Stimulated activated effector memory CD8-positive, alpha-beta T cell treated with anti-CD3 and anti-CD28 coated beads, Interleukin-12 subunit alpha, Interleukin-12 subunit beta, amount 100 ng/mL, for 72 hours (primary cell): Measurements from ENCODE around the gene TEX44.
"Not testable (repeated sequence)": the region's sequence is repeated elsewhere in the genome, so short reads cannot be mapped to it uniquely, and the experiment has no call there.

ENCODE experiments used
- ATAC-seq: fragments of 150-1000 bp; cut with Tn5 transposase; 2 replicates; pipeline ENCODE4 v1.10.0; 2021
- DNase-seq, 2 donors: peaks; one replicate each; pipeline ENCODE4 v3.0.0; 2021 to 2022; ENCODE audit warnings: low spot score in 2 of 2
- H3K27ac Mint-ChIP-seq: one replicate; pipeline ENCODE4 v1.8.0; 2022; ENCODE audit warnings: mild to moderate bottlenecking, mixed read lengths
- H3K36me3 Mint-ChIP-seq: one replicate; pipeline ENCODE4 v1.8.0; 2022; ENCODE audit warnings: mild to moderate bottlenecking, mixed read lengths
- H3K4me1 Mint-ChIP-seq: one replicate; pipeline ENCODE4 v1.8.0; 2022; ENCODE audit warnings: mixed read lengths
- H3K4me3 Mint-ChIP-seq: one replicate; pipeline ENCODE4 v1.8.0; 2022; ENCODE audit warnings: mild to moderate bottlenecking, mixed read lengths
- H3K9me3 Mint-ChIP-seq: one replicate; pipeline ENCODE4 v1.8.0; 2022; ENCODE audit warnings: mixed read lengths

The TEX44 gene

GRCh38 chr2:231592636-231593145 lies at the start of gene TEX44:
TSS of gene TEX44 (plus strand) at chr2:231592864. CDS start at chr2:231592952, 88 bp downstream.
- no peaks in the 10 kb centered on the region for H3K36me3 Mint-ChIP-seq
- no peaks in the 10 kb centered on the region for H3K9me3 Mint-ChIP-seq
- no peaks in the 10 kb centered on the region for H3K4me1 Mint-ChIP-seq
- ATAC-seq, result no peak
- DNase-seq, result no peak
- no peak within 1 kb of the TSS for H3K27ac Mint-ChIP-seq
- H3K4me3 Mint-ChIP-seq, result no peak within 1 kb of the TSS

DNA sequence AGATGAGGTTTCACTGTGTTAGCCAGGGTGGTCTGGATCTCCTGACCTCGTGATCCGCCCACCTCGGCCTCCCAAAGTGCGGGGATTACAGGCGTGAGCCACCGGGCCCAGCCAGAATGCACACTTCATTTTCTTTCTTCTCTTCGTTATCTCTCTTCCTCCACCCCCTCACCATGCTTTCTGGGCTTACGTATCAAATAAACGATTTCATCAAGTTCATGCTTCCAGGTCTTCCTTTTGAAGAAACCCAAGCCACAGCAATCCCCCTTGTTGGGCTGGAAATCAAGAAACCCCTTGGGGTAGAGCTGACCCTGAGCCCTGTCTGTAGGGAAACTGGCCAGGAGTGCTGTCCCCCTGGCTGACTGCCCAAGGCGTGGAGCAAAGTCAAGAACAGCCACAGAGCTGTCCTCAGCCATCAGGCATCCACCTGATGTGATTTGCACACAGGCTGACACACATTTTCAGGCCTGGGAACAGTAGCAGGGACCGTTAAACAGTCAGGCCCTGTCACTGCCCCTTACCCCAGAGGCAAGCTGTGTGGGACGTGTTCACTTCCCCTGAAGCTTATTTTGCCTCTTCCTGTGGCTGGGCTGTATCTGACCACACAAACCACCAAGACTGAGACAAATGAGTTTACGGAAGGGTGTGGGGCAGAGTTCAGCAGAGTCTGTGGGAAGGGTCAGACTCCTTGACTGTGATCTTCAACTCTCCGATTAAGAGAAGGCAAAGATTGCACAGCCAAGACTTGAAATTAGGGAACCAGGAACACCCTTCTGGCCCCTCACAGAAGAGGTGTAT lies 47.4 kb upstream of the TEX44 start:
- peak; percentile 62 to 86 for DNase-seq
- Mint-ChIP-seq H3K36me3 (peaks cover 18% of the 10 kb centered on the region), H3K4me1 (peaks cover 55% of the 10 kb centered on the region), H3K9me3 (peaks cover 5% of the 10 kb centered on the region), H3K4me3 (peak overlapping the region; percentile 78), H3K27ac (peak overlapping the region; percentile 94)
- ATAC-seq, result peak; percentile 99

DNA sequence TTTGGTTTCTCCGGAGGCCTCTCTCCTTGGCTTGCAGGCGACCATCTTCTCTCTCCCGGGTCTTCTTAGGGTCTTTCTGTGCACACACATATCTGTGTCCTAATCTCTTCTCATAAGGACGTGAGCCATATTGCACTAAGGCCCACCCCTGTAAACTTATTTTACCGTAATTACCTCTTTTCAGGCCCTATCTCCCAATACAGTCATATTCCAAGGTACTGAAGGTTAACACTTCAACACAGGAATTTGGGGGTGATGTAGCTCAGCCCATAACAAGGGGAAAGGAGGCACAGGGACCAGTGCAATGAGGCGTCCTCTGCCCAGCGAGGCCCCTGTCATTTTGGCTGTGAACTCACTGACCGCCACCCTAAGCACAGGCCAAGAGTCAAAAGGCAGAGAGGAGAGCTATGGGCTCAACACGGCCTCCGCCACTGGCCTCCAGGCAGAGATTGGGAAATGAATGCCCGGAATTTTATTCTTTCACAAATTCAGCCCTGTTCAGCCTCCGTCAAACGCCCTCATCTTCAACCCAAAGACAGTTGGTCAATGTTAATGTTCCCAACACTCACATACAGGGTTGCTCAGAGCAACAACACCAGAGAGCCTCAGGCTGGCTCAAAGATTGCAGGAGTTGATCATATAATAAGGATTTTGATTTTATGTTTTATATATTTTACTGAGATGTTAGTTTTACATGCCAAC lies 46.5 kb upstream of the TEX44 start:
- Mint-ChIP-seq H3K36me3 (peaks cover 18% of the 10 kb centered on the region), H3K27ac (peak overlapping the region; percentile 94), H3K9me3 (peaks cover 5% of the 10 kb centered on the region), H3K4me1 (peaks cover 52% of the 10 kb centered on the region), H3K4me3 (peak overlapping the region; percentile 78)
- DNase-seq (no peak), ATAC-seq (no peak)

DNA sequence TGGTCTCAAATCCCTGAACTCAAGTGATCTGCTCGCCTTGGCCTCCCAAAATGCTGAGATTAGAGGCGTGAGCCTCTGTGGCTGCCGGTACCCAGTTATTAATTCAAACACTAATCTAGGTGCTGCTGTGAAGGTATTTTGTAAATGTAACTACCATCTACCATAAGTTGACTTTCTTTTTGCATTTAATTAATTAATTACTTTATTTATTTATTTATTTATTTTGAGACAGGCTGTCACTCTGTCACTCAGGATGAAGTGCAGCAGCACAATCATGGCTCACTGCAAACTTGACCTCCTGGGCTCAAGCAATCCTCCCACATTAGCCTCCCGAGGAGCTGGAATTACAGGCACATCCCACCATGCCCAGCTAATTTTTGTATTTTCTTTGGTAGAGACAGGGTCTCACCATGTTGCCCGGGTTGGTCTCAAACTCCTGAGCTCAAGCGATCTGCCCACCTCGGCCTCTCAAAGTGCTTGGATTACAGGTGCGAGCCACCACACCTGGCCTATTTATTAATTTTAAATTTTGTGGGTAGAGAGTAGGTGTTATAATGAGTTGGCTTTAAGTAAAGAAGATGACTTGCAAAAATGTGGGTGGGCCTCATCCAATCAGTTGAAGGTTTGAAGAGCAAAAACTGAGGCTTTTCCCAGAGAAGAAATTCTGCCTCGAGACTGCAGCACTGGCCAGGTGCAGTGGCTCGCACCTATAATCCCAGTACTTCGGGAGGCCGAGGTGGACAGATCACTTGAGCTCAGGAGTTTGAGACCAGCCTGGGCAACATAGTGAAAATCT lies 45.2 kb upstream of the TEX44 start:
- ATAC-seq (no peak), DNase-seq (no peak)
- Mint-ChIP-seq H3K27ac (no peak overlapping the region), H3K4me1 (peaks cover 40% of the 10 kb centered on the region), H3K4me3 (no peak overlapping the region), H3K36me3 (peaks cover 18% of the 10 kb centered on the region), H3K9me3 (peaks cover 3% of the 10 kb centered on the region)

- Mint-ChIP-seq H3K4me1 (peaks cover 43% of the 10 kb centered on the region), H3K4me3 (no peak overlapping the region), H3K36me3 (peaks cover 18% of the 10 kb centered on the region), H3K9me3 (peaks cover 13% of the 10 kb centered on the region), H3K27ac (peak overlapping the region; percentile 51)
- DNase-seq (no peak), ATAC-seq (no peak)
Observed at GRCh38 chr2:231548752-231549151, 43.9 kb upstream of the TEX44 start.

DNA sequence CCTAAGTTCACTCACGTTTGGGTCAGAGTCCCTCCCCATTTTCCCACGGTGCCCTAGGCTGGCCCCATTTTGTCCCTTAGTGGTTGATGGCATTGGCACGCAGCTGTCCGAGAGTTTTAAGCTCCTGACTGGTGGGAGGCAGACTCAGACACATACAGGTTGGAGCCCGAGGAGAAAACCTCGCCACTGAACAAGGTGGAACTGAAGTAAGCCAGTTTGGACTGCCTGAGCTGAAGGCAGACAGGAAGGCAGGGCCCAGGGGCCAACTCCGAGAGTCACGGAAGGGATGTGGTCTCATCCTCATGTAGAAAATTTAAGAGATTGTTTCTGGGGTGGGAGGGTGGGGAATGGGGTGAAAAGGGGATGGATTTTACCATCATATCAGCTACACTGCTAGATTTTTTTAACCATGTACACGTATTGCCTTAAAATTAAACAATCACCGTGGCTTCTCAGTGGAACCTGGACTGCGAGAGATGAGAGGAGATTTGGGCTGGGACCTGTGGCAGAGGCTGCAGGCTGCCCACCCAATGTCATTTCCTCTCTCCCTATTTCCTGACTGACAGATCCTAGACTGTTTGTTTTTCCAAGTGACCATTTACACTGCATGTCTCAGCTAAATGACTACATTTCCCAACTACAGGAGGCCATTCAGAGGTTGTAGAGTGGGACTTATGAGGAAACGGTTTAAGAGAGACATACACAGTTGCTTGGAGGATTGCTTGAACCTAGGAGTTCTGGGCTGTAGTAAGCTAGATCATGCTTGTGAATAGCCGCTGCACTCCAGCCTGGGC lies 43.0 kb upstream of the TEX44 start:
- no peak for DNase-seq

GRCh38 chr2:231552752-231553151 lies 39.9 kb upstream of the TEX44 start:
- Mint-ChIP-seq H3K27ac (no peak overlapping the region), H3K4me3 (no peak overlapping the region), H3K9me3 (peaks cover 11% of the 10 kb centered on the region), H3K36me3 (peaks cover 8% of the 10 kb centered on the region), H3K4me1 (peaks cover 50% of the 10 kb centered on the region)
- DNase-seq (no peak), ATAC-seq (no peak)

More for the DNA sequence above, 43.0 kb upstream of the TEX44 start:
- H3K4me3 Mint-ChIP-seq, result no peak overlapping the region
- peaks cover 51% of the 10 kb centered on the region for H3K4me1 Mint-ChIP-seq
- peaks cover 13% of the 10 kb centered on the region for H3K9me3 Mint-ChIP-seq
- peaks cover 18% of the 10 kb centered on the region for H3K36me3 Mint-ChIP-seq
- peak overlapping the region; percentile 55 for H3K27ac Mint-ChIP-seq
- no peak for ATAC-seq

GRCh38 chr2:231554327-231554726 lies 38.3 kb upstream of the TEX44 start:
- Mint-ChIP-seq H3K4me1 (peaks cover 42% of the 10 kb centered on the region), H3K9me3 (peaks cover 11% of the 10 kb centered on the region), H3K4me3 (peak overlapping the region; percentile 85), H3K27ac (peak overlapping the region; percentile 98), H3K36me3 (peaks cover 1% of the 10 kb centered on the region)
- DNase-seq, result no peak
- peak; percentile 58 for ATAC-seq

- ATAC-seq, result peak; percentile 48
- peaks cover 37% of the 10 kb centered on the region for H3K4me1 Mint-ChIP-seq
- H3K9me3 Mint-ChIP-seq, result peaks cover 11% of the 10 kb centered on the region
- H3K4me3 Mint-ChIP-seq, result peak overlapping the region; percentile 85
- H3K36me3 Mint-ChIP-seq, result no peaks in the 10 kb centered on the region
- H3K27ac Mint-ChIP-seq, result peak overlapping the region; percentile 98
- DNase-seq, result peak in 1 of 2 donors; percentile 57
Observed at GRCh38 chr2:231554748-231555545, 37.7 kb upstream of the TEX44 start.

DNA sequence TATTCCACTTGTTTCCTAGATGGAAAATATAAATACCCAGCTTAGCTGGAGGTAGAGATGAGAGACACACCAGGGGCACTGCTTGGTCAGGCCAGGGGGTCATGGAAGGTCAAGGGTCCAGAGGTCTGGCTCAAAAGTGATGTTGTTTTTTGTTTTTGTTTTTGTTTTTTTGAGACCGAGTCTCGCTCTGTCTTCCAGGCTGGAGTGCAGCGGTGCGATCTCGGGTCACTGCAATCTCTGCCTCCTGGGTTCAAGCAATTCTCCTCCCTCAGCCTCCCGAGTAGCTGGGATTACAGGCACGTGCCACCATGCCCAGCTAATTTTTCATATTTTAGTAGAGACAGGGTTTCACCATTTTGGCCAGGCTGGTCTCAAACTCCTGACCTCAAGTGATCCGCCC lies 36.2 kb upstream of the TEX44 start:
- DNase-seq, ATAC-seq, H3K36me3 Mint-ChIP-seq, H3K27ac Mint-ChIP-seq: not testable (repeated sequence)
- Mint-ChIP-seq H3K4me3 (peak overlapping the region; percentile 38), H3K4me1 (peaks cover 34% of the 10 kb centered on the region), H3K9me3 (peaks cover 11% of the 10 kb centered on the region)

DNA sequence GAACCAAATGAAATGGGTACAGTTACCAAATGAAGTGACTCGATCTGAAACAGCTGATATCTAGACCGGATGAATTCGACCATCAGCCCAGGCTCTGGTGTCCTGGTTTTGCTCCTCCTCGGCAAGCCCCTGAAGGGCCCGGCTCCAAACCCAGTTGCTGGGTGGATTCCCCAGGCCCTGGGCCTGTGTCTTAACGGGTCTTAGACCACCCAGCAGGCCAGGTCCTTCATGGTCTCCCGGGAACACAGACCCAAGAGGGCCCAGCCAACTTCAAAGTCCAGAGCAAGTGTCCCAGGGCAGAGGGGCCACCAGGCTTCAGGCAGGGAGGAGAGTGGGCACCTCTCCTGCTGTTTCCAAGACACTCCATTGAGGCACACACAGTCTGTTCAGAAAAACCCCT lies 35.7 kb upstream of the TEX44 start:
- no peaks in the 10 kb centered on the region for H3K36me3 Mint-ChIP-seq
- peak in 1 of 2 donors; percentile 51 for DNase-seq
- H3K27ac Mint-ChIP-seq, result peak overlapping the region; percentile 65
- no peak for ATAC-seq
- peak overlapping the region; percentile 38 for H3K4me3 Mint-ChIP-seq
- H3K4me1 Mint-ChIP-seq, result peaks cover 34% of the 10 kb centered on the region
- peaks cover 11% of the 10 kb centered on the region for H3K9me3 Mint-ChIP-seq

- Mint-ChIP-seq H3K27ac (peak overlapping the region; percentile 65), H3K4me3 (peak overlapping the region; percentile 38), H3K9me3 (peaks cover 10% of the 10 kb centered on the region), H3K4me1 (peaks cover 34% of the 10 kb centered on the region), H3K36me3 (no peaks in the 10 kb centered on the region)
- peak; percentile 40 to 76 for DNase-seq
- ATAC-seq, result peak; percentile 96
Observed at GRCh38 chr2:231557571-231558217, 35.0 kb upstream of the TEX44 start.

- ATAC-seq (peak; percentile 75), DNase-seq (peak in 1 of 2 donors; percentile 55)
- H3K36me3 Mint-ChIP-seq, result no peaks in the 10 kb centered on the region
- H3K9me3 Mint-ChIP-seq, result no peaks in the 10 kb centered on the region
- peaks cover 2% of the 10 kb centered on the region for H3K4me1 Mint-ChIP-seq
- H3K27ac Mint-ChIP-seq, result no peak overlapping the region
- H3K4me3 Mint-ChIP-seq, result no peak overlapping the region
Observed at GRCh38 chr2:231563378-231563961, 29.2 kb upstream of the TEX44 start.
